ENCODE results near the gene CCDC91. TPM values are rescaled to one million over a fixed set of nuclear protein-coding genes. Genes with fewer than 3 reads are reported as not detected.

The CCDC91 gene
- total and polyA plus RNA-seq, 9 of the 15 experiments (the other 6 are each of a cell fraction or from before 2014, with no cell fraction given), result 10.1 to 31.1 (median 26.3) TPM

- DNase-seq (ENCODE audit: extremely low read depth in 1 of 4, low spot score in 3 of 4) (no peak), FAIRE-seq (no peak), ATAC-seq (no peak)
- Histone ChIP-seq H3K9ac (ENCODE audit: insufficient read depth in 1 of 2, low read depth in 2 of 2, low read length in 2 of 2) (no peak overlapping the region), H4K20me1 (replicated peaks; ENCODE audit: control insufficient read depth, insufficient read depth, low read length) (no peaks in the 10 kb centered on the region), H3K9me3 (replicated peaks; ENCODE audit: control insufficient read depth, insufficient read depth, low read depth, low read length) (no peaks in the 10 kb centered on the region), H3K36me3 (ENCODE audit: control insufficient read depth, insufficient read depth, low read length) (no peaks in the 10 kb centered on the region), H3K4me3 (no peak overlapping the region), H3K9me1 (ENCODE audit: control insufficient read depth, insufficient read depth, low read length) (no peaks in the 10 kb centered on the region), H3K27ac (ENCODE audit: extremely low read depth, low read depth, low read length) (no peak overlapping the region), H3K27me3 (ENCODE audit: control insufficient read depth in 2 of 2, insufficient read depth in 2 of 2, low read length in 2 of 2) (no peaks in the 10 kb centered on the region), H2AFZ (ENCODE audit: low read depth, low read length) (no peak overlapping the region), H3K4me1 (replicated peaks in 1 of 2; ENCODE audit: control insufficient read depth in 2 of 2, insufficient read depth in 2 of 2, low read length in 2 of 2) (no peaks in the 10 kb centered on the region), H3K4me2 (ENCODE audit: insufficient read depth, low read length) (no peak overlapping the region), H3K79me2 (ENCODE audit: control insufficient read depth, insufficient read depth, low read length) (no peaks in the 10 kb centered on the region)
- intact Hi-C loops (cut with micrococcal nuclease) (no loop called here), in situ Hi-C loops (cut with MboI) (no loop called here)
- 25% methylated on average over 1 of the region's 1 CpG for WGBS (ENCODE audit: insufficient coverage, low coverage, missing lambda C conversion rate)
- TF ChIP-seq DACH1 (IDR thresholded peaks at IDR 0.05; ENCODE audit: partially characterized antibody), result peak; percentile 59
- no peak for TF ChIP-seq CEBPG (CRISPR knock-in tag; IDR thresholded peaks at IDR 0.05)
- TF ChIP-seq CEBPG (tag; conservative IDR thresholded peaks at IDR 0.05 in 1 of 2, IDR thresholded peaks at IDR 0.05 in 1 of 2), result no peak
- POLR2A ChIA-PET, result no interaction called here
- no TSS peak for BruUV-seq (replicated peaks)
- CTCF ChIA-PET (ENCODE audit: low intra/inter-chr PET ratio), result no interaction called here
Measured at GRCh38 chr12:28269851-28270250, 79.6 kb downstream of the CCDC91 start.

DNA sequence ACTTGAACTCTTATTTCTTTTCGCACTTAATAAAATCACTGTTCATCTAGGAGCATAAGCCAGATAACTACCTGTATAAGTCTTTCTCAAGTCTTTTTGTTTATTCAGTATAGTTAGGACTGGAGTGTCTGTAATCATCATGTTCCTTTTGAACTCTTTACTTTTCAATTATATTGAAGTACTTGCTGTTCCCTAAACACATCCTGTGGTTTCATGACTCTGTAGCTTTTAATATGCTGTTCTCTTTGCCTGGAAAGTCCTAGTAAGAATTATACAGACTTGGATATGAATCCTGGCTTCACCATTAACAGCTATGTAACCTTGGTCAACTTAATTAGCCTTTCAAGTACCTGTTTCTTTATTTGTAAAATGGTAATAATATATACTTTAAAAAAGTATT lies 88.2 kb downstream of the CCDC91 start:
- ATAC-seq, result no peak
- Histone ChIP-seq H3K36me3 (ENCODE audit: control insufficient read depth, insufficient read depth, low read length) (no peaks in the 10 kb centered on the region), H3K9ac (ENCODE audit: insufficient read depth in 1 of 2, low read depth in 2 of 2, low read length in 2 of 2) (no peak overlapping the region), H3K9me3 (replicated peaks; ENCODE audit: control insufficient read depth, insufficient read depth, low read depth, low read length) (no peaks in the 10 kb centered on the region), H3K27me3 (ENCODE audit: control insufficient read depth in 2 of 2, insufficient read depth in 2 of 2, low read length in 2 of 2) (no peaks in the 10 kb centered on the region), H3K4me2 (ENCODE audit: insufficient read depth, low read length) (no peak overlapping the region), H3K4me3 (no peak overlapping the region), H3K4me1 (replicated peaks in 1 of 2; ENCODE audit: control insufficient read depth in 2 of 2, insufficient read depth in 2 of 2, low read length in 2 of 2) (no peaks in the 10 kb centered on the region), H4K20me1 (replicated peaks; ENCODE audit: control insufficient read depth, insufficient read depth, low read length) (no peaks in the 10 kb centered on the region), H2AFZ (ENCODE audit: low read depth, low read length) (no peak overlapping the region), H3K27ac (ENCODE audit: extremely low read depth, low read depth, low read length) (no peak overlapping the region), H3K9me1 (ENCODE audit: control insufficient read depth, insufficient read depth, low read length) (no peaks in the 10 kb centered on the region), H3K79me2 (ENCODE audit: control insufficient read depth, insufficient read depth, low read length) (no peaks in the 10 kb centered on the region)
- in situ Hi-C loops (cut with MboI) (no loop called here), intact Hi-C loops (cut with micrococcal nuclease) (no loop called here)
- FAIRE-seq, result no peak
- WGBS (ENCODE audit: insufficient coverage, low coverage, missing lambda C conversion rate), result 100% methylated on average over 1 of the region's 1 CpG
- no TSS peak for BruUV-seq (replicated peaks)
- no peak for DNase-seq (ENCODE audit: extremely low read depth in 1 of 4, low spot score in 3 of 4)
- POLR2A ChIA-PET, result no interaction called here
- CTCF ChIA-PET (ENCODE audit: low intra/inter-chr PET ratio), result no interaction called here
- TF ChIP-seq ZNF75A (CRISPR knock-in tag; IDR thresholded peaks at IDR 0.05) (no peak), NFIX (CRISPR knock-in tag; IDR thresholded peaks at IDR 0.05; ENCODE audit: low read depth) (no peak), FOXA3 (CRISPR knock-in tag; conservative IDR thresholded peaks at IDR 0.05 in 1 of 2, IDR thresholded peaks at IDR 0.05 in 1 of 2) (no peak), POLR2AphosphoS5 (IDR thresholded peaks at IDR 0.05; ENCODE audit: control insufficient read depth, insufficient read depth, low read depth, low read length) (no peak), SUPT5H (IDR thresholded peaks at IDR 0.05) (no peak), ZNF232 (CRISPR knock-in tag; IDR thresholded peaks at IDR 0.05) (no peak), E2F8 (IDR thresholded peaks at IDR 0.05; ENCODE audit: low read depth, partially characterized antibody) (no peak), SNRNP70 (optimal IDR thresholded peaks at IDR 0.05; ENCODE audit: low read depth, low read length) (no peak), TBL1XR1 (IDR thresholded peaks at IDR 0.05; ENCODE audit: low read length in 2 of 2) (no peak), ZBTB1 (CRISPR knock-in tag; IDR thresholded peaks at IDR 0.05; ENCODE audit: borderline replicate concordance, low read depth) (no peak), ZNF146 (CRISPR knock-in tag; IDR thresholded peaks at IDR 0.05; ENCODE audit: unreplicated experiment) (no peak), KAT7 (CRISPR knock-in tag; IDR thresholded peaks at IDR 0.05; ENCODE audit: borderline replicate concordance) (no peak), TFAM (CRISPR knock-in tag; conservative IDR thresholded peaks at IDR 0.05) (no peak)
